T follicular helper cell (primary cell): ENCODE data around the gene NRIP2.

ENCODE experiments used
- DNase-seq: peaks from one replicate; pipeline ENCODE4 v3.0.0-alpha.2; 2020; ENCODE audit warnings: low read depth

The NRIP2 gene

GRCh38 chr12:2845280-2845679 is 10.4 kb upstream of the NRIP2 start:
- DNase-seq, result no peak

- DNase-seq, result no peak
Measured at GRCh38 chr12:2844786-2845185, 10.0 kb upstream of the NRIP2 start.

GRCh38 chr12:2842948-2843347 is 8.1 kb upstream of the NRIP2 start:
- DNase-seq, result no peak

- DNase-seq, result no peak
Measured at GRCh38 chr12:2841056-2841650, 6.3 kb upstream of the NRIP2 start.

- DNase-seq, result no peak
Measured at GRCh38 chr12:2836574-2836973, 1.7 kb upstream of the NRIP2 start.

- DNase-seq, result no peak
Measured at GRCh38 chr12:2835691-2836403, 1.0 kb upstream of the NRIP2 start.

- no peak for DNase-seq
Measured at GRCh38 chr12:2833810-2834209, 1.0 kb downstream of the NRIP2 start.

GRCh38 chr12:2833327-2833726 is 1.5 kb downstream of the NRIP2 start:
- DNase-seq, result no peak

- no peak for DNase-seq
Measured at GRCh38 chr12:2832550-2833127, 2.2 kb downstream of the NRIP2 start.

- no peak for DNase-seq
Measured at GRCh38 chr12:2829275-2829674, 5.6 kb downstream of the NRIP2 start.

GRCh38 chr12:2826721-2827515 is 7.9 kb downstream of the NRIP2 start:
- no peak for DNase-seq

GRCh38 chr12:2826036-2826435 is 8.8 kb downstream of the NRIP2 start:
- no peak for DNase-seq

- DNase-seq, result no peak
Measured at GRCh38 chr12:2825132-2825531, 9.7 kb downstream of the NRIP2 start.

- DNase-seq, result no peak
Measured at GRCh38 chr12:2824541-2824940, 10.3 kb downstream of the NRIP2 start.

- no peak for DNase-seq
Measured at GRCh38 chr12:2823483-2823882, 11.4 kb downstream of the NRIP2 start.

- DNase-seq, result no peak
Measured at GRCh38 chr12:2820432-2820831, 14.4 kb downstream of the NRIP2 start.

- DNase-seq, result no peak
Measured at GRCh38 chr12:2819810-2820209, 15.0 kb downstream of the NRIP2 start.

GRCh38 chr12:2813214-2814185 is 21.3 kb downstream of the NRIP2 start:
- peak; percentile 21 for DNase-seq

- peak; percentile 93 for DNase-seq
Measured at GRCh38 chr12:2812290-2813213, 22.3 kb downstream of the NRIP2 start, which contains the start of gene ITFG2. TSS of gene ITFG2 (plus strand) at chr12:2812668. CDS start at chr12:2812761, 93 bp downstream.

GRCh38 chr12:2811801-2812200 is 23.0 kb downstream of the NRIP2 start:
- DNase-seq, result no peak
